PFSK-1 (cell line): ENCODE measurements around the gene ZNF346.

ENCODE experiments used
- FOXP2 ChIP-seq: optimal IDR thresholded peaks from 2 replicates; pipeline ENCODE3; 2011; ENCODE audit warnings: borderline replicate concordance, control low read depth, inconsistent platforms; ENCODE audit not compliant: insufficient read depth; ENCODE audit errors: extremely low read length, extremely low read depth
- POLR2AphosphoS5 ChIP-seq: IDR thresholded peaks from 2 replicates; pipeline ENCODE4 v1.6.1; 2012; ENCODE audit warnings: low read depth, mild to moderate bottlenecking, control low read depth, low read length, moderate library complexity
- REST ChIP-seq, 2 experiments: IDR thresholded peaks; 2 replicates each; pipeline versions ENCODE4 v1.6.1 to v1.8.0; 2011 to 2012; ENCODE audit warnings: low read depth in 2 of 2, low read length in 2 of 2, control low read depth in 1 of 2, inconsistent platforms in 1 of 2, mild to moderate bottlenecking in 1 of 2, moderate library complexity in 1 of 2; ENCODE audit not compliant: insufficient read depth in 1 of 2
- SIN3A ChIP-seq: IDR thresholded peaks from 2 replicates; pipeline ENCODE4 v1.6.1; 2012; ENCODE audit warnings: mild to moderate bottlenecking, low read length, moderate library complexity, borderline replicate concordance; ENCODE audit not compliant: insufficient read depth
- TAF1 ChIP-seq: IDR thresholded peaks from 2 replicates; pipeline ENCODE4 v1.6.1; 2012; ENCODE audit warnings: low read length, control low read depth, borderline replicate concordance; ENCODE audit not compliant: insufficient read depth

Gene ZNF346

GRCh38 chr5:177015156-177015555, 7.3 kb upstream of the ZNF346 start:
- no peak for TF ChIP-seq POLR2AphosphoS5
- no peak for TF ChIP-seq TAF1
- TF ChIP-seq FOXP2 = no peak
- no peak for TF ChIP-seq REST (IDR thresholded peaks at IDR 0.05; ENCODE audit: insufficient read depth in 1 of 2, low read depth in 2 of 2, low read length in 2 of 2)
- TF ChIP-seq SIN3A = no peak

- TF ChIP-seq SIN3A = no peak
- no peak for TF ChIP-seq TAF1
- no peak for TF ChIP-seq POLR2AphosphoS5
- TF ChIP-seq FOXP2 = no peak
- TF ChIP-seq REST (IDR thresholded peaks at IDR 0.05; ENCODE audit: insufficient read depth in 1 of 2, low read depth in 2 of 2, low read length in 2 of 2) = no peak
Observed at GRCh38 chr5:177018341-177018740, 4.2 kb upstream of the ZNF346 start.

- TF ChIP-seq POLR2AphosphoS5 = no peak
- TF ChIP-seq FOXP2 = no peak
- TF ChIP-seq SIN3A = no peak
- TF ChIP-seq TAF1 = no peak
- no peak for TF ChIP-seq REST (IDR thresholded peaks at IDR 0.05; ENCODE audit: insufficient read depth in 1 of 2, low read depth in 2 of 2, low read length in 2 of 2)
Observed at GRCh38 chr5:177020033-177020432, 2.5 kb upstream of the ZNF346 start.

- TF ChIP-seq FOXP2 = no peak
- TF ChIP-seq REST (IDR thresholded peaks at IDR 0.05; ENCODE audit: insufficient read depth in 1 of 2, low read depth in 2 of 2, low read length in 2 of 2) = no peak
- TF ChIP-seq SIN3A = no peak
- TF ChIP-seq TAF1 = no peak
- TF ChIP-seq POLR2AphosphoS5 = no peak
Observed at GRCh38 chr5:177023303-177023664, 788 bp downstream of the ZNF346 start.

- TF ChIP-seq FOXP2 = no peak
- TF ChIP-seq REST (IDR thresholded peaks at IDR 0.05; ENCODE audit: insufficient read depth in 1 of 2, low read depth in 2 of 2, low read length in 2 of 2) = no peak
- no peak for TF ChIP-seq TAF1
- TF ChIP-seq POLR2AphosphoS5 = no peak
- TF ChIP-seq SIN3A = no peak
Observed at GRCh38 chr5:177024559-177024958, 2.1 kb downstream of the ZNF346 start.
